ENCODE measurements around the gene CPNE9. TPM values are rescaled to one million over a fixed set of nuclear protein-coding genes. Genes with fewer than 3 reads are reported as not detected.

Gene CPNE9, protein sequence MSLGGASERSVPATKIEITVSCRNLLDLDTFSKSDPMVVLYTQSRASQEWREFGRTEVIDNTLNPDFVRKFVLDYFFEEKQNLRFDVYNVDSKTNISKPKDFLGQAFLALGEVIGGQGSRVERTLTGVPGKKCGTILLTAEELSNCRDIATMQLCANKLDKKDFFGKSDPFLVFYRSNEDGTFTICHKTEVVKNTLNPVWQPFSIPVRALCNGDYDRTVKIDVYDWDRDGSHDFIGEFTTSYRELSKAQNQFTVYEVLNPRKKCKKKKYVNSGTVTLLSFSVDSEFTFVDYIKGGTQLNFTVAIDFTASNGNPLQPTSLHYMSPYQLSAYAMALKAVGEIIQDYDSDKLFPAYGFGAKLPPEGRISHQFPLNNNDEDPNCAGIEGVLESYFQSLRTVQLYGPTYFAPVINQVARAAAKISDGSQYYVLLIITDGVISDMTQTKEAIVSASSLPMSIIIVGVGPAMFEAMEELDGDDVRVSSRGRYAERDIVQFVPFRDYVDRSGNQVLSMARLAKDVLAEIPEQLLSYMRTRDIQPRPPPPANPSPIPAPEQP
- not detected in 2 replicates for total RNA-seq

DNA sequence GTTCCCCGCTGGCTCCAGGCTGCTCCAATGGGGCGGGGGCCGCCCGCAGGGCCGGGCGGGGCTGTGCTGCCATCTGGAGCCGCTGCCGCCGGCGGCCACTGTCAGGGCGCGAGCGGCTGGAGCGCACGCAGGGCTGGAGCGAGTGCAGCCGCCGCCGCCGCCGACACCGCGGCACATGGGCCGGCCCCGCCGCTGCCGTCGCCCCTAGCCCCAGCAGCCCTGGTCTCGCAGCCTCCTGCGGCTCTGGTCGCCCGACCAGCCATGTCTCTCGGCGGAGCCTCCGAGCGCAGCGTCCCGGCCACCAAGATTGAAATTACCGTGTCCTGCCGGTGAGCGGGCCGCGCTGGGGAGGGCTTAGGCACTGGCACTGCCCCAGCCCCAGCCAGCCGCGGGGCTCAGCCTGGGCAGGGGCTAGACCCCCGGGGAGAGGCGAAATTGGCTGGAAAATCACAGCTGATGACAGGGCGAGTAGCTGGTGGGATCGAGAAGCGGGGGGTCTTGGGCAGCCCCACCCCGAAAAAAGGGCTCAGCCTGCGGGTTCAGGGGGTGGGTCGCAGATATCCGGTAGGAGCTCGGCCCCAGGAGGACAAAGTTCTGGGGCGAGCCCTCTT is at the start of gene CPNE9:
Gene CPNE9 (plus strand): TSS at position 98 of the 611 bp plus-strand sequence. CDS start 164 bp downstream, at position 262.

DNA sequence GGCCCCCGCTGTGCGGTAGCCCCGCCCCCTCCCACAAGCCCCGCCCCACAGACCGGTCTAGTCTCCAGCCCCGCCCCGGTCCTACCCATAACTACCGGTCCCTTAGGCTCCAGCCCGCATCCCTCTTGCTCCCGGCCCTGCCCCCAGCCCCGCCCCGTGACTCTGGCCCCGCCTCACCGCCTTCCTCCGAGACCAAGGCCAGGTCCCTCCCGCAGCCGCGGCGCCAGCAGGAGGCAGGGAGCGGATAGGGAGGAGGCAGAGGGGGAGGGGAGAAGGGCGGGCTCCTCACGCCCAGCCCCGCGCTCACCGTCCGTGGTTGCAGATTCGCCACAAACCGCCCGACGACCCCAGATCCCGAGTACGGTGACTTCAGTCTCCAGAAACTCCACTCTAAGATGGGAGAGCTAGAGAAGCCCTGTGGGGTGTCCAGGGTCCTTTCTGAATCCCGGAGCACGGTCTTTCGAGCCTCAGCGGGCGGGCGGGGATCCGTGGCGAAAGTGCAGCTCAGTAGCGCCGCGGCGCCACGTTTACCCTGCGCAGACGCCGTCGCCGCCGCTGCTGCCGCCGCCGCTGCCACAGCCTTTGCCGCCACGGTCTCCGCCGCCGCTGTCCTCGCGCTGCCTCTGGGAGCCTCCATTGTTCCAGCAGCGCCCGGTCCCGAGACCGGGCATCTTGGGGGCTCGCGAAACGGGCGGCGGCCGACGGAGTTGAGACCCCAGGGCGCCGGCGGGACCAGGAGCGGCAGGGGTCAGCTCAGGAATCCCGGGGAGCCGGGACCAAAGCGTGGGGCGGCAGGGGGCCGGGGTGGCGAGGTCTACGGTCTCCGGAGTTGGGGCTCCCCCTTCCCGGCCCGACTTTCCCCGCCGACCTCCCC is 27.8 kb downstream of the CPNE9 start, which contains the start of gene BRPF1:
Gene BRPF1 (plus strand): TSS at position 530 of the 874 bp plus-strand sequence. CDS start 2,406 bp downstream, outside the sequence.

DNA sequence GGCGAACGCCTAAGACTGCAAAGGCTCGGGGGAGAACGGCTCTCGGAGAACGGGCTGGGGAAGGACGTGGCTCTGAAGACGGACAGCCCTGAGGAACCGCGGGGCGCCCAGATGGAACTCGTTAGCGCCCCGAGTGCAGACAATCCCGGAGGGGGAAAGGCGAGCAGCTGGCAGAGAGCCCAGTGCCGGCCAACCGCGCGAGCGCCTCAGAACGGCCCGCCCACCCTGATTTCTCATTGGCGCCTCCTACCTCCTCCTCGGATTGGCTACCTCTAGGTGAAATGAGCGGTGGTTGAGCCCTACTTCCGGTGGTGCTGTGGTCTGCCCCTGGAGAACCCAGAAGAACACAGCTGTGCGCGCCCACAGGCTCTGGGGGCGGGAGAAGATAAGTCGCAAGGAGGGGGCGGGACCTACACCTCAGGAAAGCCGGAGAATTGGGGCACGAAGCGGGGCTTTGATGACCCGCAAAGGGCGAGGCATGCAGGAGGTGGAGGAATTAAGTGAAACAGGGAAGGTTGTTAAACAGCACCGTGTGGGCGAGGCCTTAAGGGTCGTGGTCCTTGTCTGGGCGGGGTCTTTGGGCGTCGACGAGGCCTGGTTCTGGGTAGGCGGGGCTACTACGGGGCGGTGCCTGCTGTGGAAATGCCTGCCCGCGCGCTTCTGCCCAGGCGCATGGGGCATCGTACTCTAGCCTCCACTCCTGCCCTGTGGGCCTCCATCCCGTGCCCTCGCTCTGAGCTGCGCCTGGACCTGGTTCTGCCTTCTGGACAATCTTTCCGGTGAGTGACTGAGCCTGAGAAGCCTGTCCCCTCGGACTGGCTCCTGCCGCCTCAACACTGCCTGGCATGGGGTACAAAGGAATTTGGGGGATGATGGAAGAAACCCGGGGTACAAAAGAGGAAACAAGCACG is 46.3 kb downstream of the CPNE9 start, which contains the start of gene OGG1:
Gene OGG1 (plus strand): TSS at position 308 of the 911 bp plus-strand sequence. CDS start 335 bp downstream, at position 643.

DNA sequence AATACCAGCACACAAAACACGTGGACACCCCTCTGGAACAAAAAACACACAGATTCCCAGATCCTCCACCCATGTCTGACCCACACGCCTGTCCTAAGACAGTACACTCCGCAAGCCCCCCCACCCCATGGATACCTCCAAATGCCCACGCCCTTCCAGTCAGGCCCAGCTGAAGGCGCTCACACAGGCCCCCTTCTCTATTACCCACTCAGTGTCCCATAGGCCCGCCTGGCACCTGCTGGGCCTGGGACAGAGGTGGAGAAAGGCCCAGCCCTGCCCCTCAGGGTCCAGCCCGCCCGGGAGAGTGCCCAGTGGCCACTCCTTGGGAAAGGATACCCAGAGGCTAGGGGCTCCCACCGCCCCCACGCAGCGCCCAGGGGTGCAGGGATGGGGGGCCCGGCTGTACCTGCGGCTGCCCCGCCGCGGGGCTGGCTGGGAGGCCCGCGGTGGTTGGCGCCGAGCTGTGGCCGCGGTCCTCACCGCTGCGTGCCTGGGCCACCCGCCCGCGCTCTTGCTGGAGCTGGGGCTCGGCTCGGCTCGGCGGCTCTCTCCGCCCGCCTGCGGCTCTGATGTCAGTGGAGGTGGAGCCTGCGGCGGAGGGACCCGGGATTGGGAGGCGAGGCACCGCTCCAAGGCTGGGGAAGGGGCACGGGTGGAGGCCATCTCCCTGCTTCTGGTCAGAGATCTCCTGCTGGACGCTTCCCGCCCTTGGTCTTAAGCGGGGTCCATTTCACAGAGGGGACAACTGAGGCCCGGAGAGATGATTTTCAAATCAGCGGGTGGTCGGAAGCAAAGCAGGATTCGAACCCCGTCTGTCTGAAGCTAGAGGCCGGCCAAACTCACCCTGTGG is 66.0 kb downstream of the CPNE9 start, which contains the start of gene CAMK1:
Gene CAMK1 (minus strand): TSS at position 522 of the 850 bp plus-strand sequence. CDS start 2,198 bp downstream, outside the sequence.

Other genes with a start within 250 kb of the CPNE9 start
- under 0.01 TPM in 1 of 2 replicates, not detected in the other for gene LHFPL4, start 150.0 kb upstream of the CPNE9 start, total RNA-seq
- gene MTMR14, start 54.3 kb upstream of the CPNE9 start, total RNA-seq, result 23.5 and 25.6 TPM in 2 replicates
- 8.2 and 11.0 TPM in 2 replicates for gene BRPF1, start 27.9 kb downstream of the CPNE9 start, total RNA-seq
- gene OGG1, start 46.1 kb downstream of the CPNE9 start, total RNA-seq, result 32.2 and 37.9 TPM in 2 replicates
- 27.5 and 31.7 TPM in 2 replicates for gene CAMK1, start 66.1 kb downstream of the CPNE9 start, total RNA-seq
- 69.6 and 72.4 TPM in 2 replicates for gene TADA3, start 88.6 kb downstream of the CPNE9 start, total RNA-seq
- gene ARPC4, start 89.2 kb downstream of the CPNE9 start, total RNA-seq, result 111 and 190 TPM in 2 replicates
- 19.8 and 20.2 TPM in 2 replicates for gene TTLL3, start 106.4 kb downstream of the CPNE9 start, total RNA-seq
- 29.1 and 46.4 TPM in 2 replicates for gene RPUSD3, start 140.2 kb downstream of the CPNE9 start, total RNA-seq
- 8.2 and 92.0 TPM in 2 replicates for gene CIDEC, start 176.4 kb downstream of the CPNE9 start, total RNA-seq
- gene JAGN1, start 186.8 kb downstream of the CPNE9 start, total RNA-seq, result 50.6 and 66.1 TPM in 2 replicates
- gene IL17RE, start 199.0 kb downstream of the CPNE9 start, total RNA-seq, result 0.23 and 4.9 TPM in 2 replicates
- gene IL17RC, start 213.3 kb downstream of the CPNE9 start, total RNA-seq, result 31.6 and 113 TPM in 2 replicates
- 11.2 and 35.9 TPM in 2 replicates for gene CRELD1, start 230.0 kb downstream of the CPNE9 start, total RNA-seq
- gene PRRT3, start 248.6 kb downstream of the CPNE9 start, total RNA-seq, result 2.7 and 4.3 TPM in 2 replicates

Data from pericardium fibroblast (primary cell).